HCT116 (cell line): ENCODE results near the gene LONRF3. TPM values are rescaled to one million over a fixed set of nuclear protein-coding genes. Genes with fewer than 3 reads are reported as not detected.

Experiments
- ATAC-seq: fragments of 200-7000 bp; cut with Tn5 transposase; 2 replicates; pipeline ENCODE4 v1.9.1; 2020; ENCODE audit warnings: mild to moderate bottlenecking, moderate library complexity
- BruUV-seq: library from RNA; stranded (reverse); fragments of 400-500 nt; replicated peaks from 2 replicates; lab custom pipeline; 2021; lab: Mats Ljungman, UMichigan
- CTCF ChIA-PET: fragments of 300-600 bp; sonication (Branson Sonifier 250); formaldehyde crosslinking; loops from one replicate; lab custom pipeline; 2021; ENCODE audit warnings: antibody characterized with exemption; lab: Charles Lee
- POLR2A ChIA-PET: fragments of 300-600, 350-600 bp; sonication (Branson Sonifier 250); formaldehyde crosslinking; loops from one replicate; lab custom pipeline; 2021; ENCODE audit warnings: antibody characterized with exemption; lab: Charles Lee
- RAD21 ChIA-PET, 2 experiments: fragments of 300-600 bp; sonication (Branson Sonifier 250); formaldehyde crosslinking; loops; one replicate each; lab custom pipeline; 2023; ENCODE audit warnings: low total read pairs in 2 of 2; ENCODE audit not compliant: uncharacterized antibody in 2 of 2, unreplicated experiment in 2 of 2, low non-redundant PET in 1 of 2; lab: Charles Lee
- DNase-seq: peaks from one replicate; pipeline ENCODE4 v3.0.0-alpha.2; 2010; ENCODE audit warnings: low read depth, low spot score
- H2AFZ ChIP-seq: fragments of 200-600 bp; shearing (Covaris generic), sonication (generic); 2 replicates; pipeline ENCODE4 v1.6.1; 2017; ENCODE audit warnings: low read depth, mixed run types, mixed read lengths, antibody characterized with exemption, low read length; ENCODE audit not compliant: poor library complexity, severe bottlenecking
- H3K27ac ChIP-seq: 2 replicates; pipeline ENCODE4 v1.5.1; 2012; ENCODE audit warnings: low read depth, low read length
- H3K27me3 ChIP-seq: fragments of 200-600 bp; sonication (generic); 2 replicates; pipeline ENCODE4 v1.6.1; 2016; ENCODE audit warnings: mixed run types, low read length, mixed read lengths; ENCODE audit not compliant: insufficient read depth
- H3K36me3 ChIP-seq, 2 experiments: fragments of 200-500 bp in 1 of 2; fragments of 200-600 bp in 1 of 2; sonication (Bioruptor generic) in 1 of 2; sonication (generic) in 1 of 2; 2 replicates each; pipeline versions ENCODE4 v1.5.1 to v1.6.1; 2014 to 2016; ENCODE audit warnings: low read length in 2 of 2, inconsistent platforms in 1 of 2, mixed read lengths in 1 of 2, mixed run types in 1 of 2; ENCODE audit not compliant: insufficient read depth in 2 of 2, control insufficient read depth in 1 of 2
- H3K4me1 ChIP-seq, 2 experiments: fragments of 200-600 bp in 1 of 2; sonication (generic) in 1 of 2; 2 replicates each; pipeline versions ENCODE4 v1.5.1 to v1.6.1; 2012 to 2017; ENCODE audit warnings: low read length in 2 of 2, inconsistent platforms in 1 of 2, mild to moderate bottlenecking in 1 of 2, mixed read lengths in 1 of 2, mixed run types in 1 of 2, moderate library complexity in 1 of 2; ENCODE audit not compliant: insufficient read depth in 2 of 2, control insufficient read depth in 1 of 2
- H3K4me2 ChIP-seq: fragments of 200-600 bp; sonication (generic); 2 replicates; pipeline ENCODE4 v1.6.1; 2017; ENCODE audit warnings: mixed run types, low read length, mixed read lengths
- H3K4me3 ChIP-seq, 2 experiments: fragments of 200-600 bp in 1 of 2; sonication (generic) in 1 of 2; replicated peaks in 1 of 2; 2 replicates each; pipeline ENCODE4 v1.5.1; 2011 to 2016; ENCODE audit warnings: low read length in 2 of 2, control low read depth in 1 of 2, low read depth in 1 of 2, mild to moderate bottlenecking in 1 of 2, mixed read lengths in 1 of 2, mixed run types in 1 of 2
- H3K79me2 ChIP-seq: fragments of 200-600 bp; sonication (generic); 2 replicates; pipeline ENCODE4 v1.6.1; 2017; ENCODE audit warnings: mild to moderate bottlenecking, mixed run types, low read length, moderate library complexity, mixed read lengths; ENCODE audit not compliant: insufficient read depth
- H3K9ac ChIP-seq: fragments of 200-600 bp; sonication (generic); 2 replicates; pipeline ENCODE4 v1.6.1; 2016; ENCODE audit warnings: low read length, mixed read lengths
- H3K9me2 ChIP-seq: fragments of 200-600 bp; sonication (generic), shearing (Covaris generic); 2 replicates; pipeline ENCODE4 v1.6.1; 2017; ENCODE audit warnings: mixed run types, mild to moderate bottlenecking, moderate library complexity; ENCODE audit not compliant: insufficient read depth
- H3K9me3 ChIP-seq, 2 experiments: fragments of 200-500 bp in 1 of 2; fragments of 200-600 bp in 1 of 2; sonication (Bioruptor generic) in 1 of 2; sonication (generic) in 1 of 2; 2 replicates each; pipeline ENCODE4 v1.6.1; 2014 to 2017; ENCODE audit warnings: low read length in 2 of 2, mixed read lengths in 2 of 2, inconsistent platforms in 1 of 2, low read depth in 1 of 2, mild to moderate bottlenecking in 1 of 2, mixed run types in 1 of 2, moderate library complexity in 1 of 2; ENCODE audit not compliant: control insufficient read depth in 1 of 2, insufficient read depth in 1 of 2
- H4K20me1 ChIP-seq: fragments of 200-600 bp; sonication (generic), shearing (Covaris generic); 2 replicates; pipeline ENCODE4 v1.6.1; 2017; ENCODE audit warnings: mixed run types, mild to moderate bottlenecking, moderate library complexity; ENCODE audit not compliant: insufficient read depth
- CBX3 ChIP-seq: IDR thresholded peaks from 2 replicates; pipeline ENCODE4 v1.6.1; 2012; ENCODE audit warnings: low read depth
- CEBPB ChIP-seq: IDR thresholded peaks from 2 replicates; pipeline ENCODE4 v1.6.1; 2012; ENCODE audit warnings: low read depth
- CTCF ChIP-seq, 3 experiments: fragments of 200-600 bp in 1 of 3; sonication (generic) in 1 of 3; IDR thresholded peaks in 2 of 3; conservative IDR thresholded peaks in 1 of 3; 2 replicates each; pipeline ENCODE4 v1.5.1; 2012 to 2017; ENCODE audit warnings: low read depth in 2 of 3, low read length in 2 of 3, antibody characterized with exemption in 1 of 3, borderline replicate concordance in 1 of 3, control low read depth in 1 of 3, mild to moderate bottlenecking in 1 of 3, mixed read lengths in 1 of 3, mixed run types in 1 of 3, moderate library complexity in 1 of 3; ENCODE audit not compliant: insufficient read depth in 1 of 3
- EZH2phosphoT487 ChIP-seq: fragments of 200-600 bp; IDR thresholded peaks from 2 replicates; pipeline ENCODE4 v1.6.1; 2018; ENCODE audit warnings: antibody characterized with exemption, borderline replicate concordance
- FOSL1 ChIP-seq: IDR thresholded peaks from 2 replicates; pipeline ENCODE4 v1.6.1; 2012; ENCODE audit warnings: low read depth
- RAD21 ChIP-seq: IDR thresholded peaks from 2 replicates; pipeline ENCODE4 v1.6.1; 2012; ENCODE audit warnings: low read depth, mild to moderate bottlenecking
- SIN3A ChIP-seq: IDR thresholded peaks from 2 replicates; pipeline ENCODE4 v1.6.1; 2012; ENCODE audit warnings: low read depth
- ZNF274 ChIP-seq: fragments of 200-500 bp; sonication (Bioruptor generic); IDR thresholded peaks from 2 replicates; pipeline ENCODE4 v1.6.1; 2014; ENCODE audit warnings: mild to moderate bottlenecking, low read depth, low read length, inconsistent platforms
- intact Hi-C: fragments of 100-400 bp; cut with micrococcal nuclease; formaldehyde crosslinking; loops from 2 replicates; pipeline ENCODE4 v1.10.0; 2022
- total RNA-seq: library from RNA; stranded (reverse); gene quantifications from one replicate; pipeline ENCODE4 v1.2.1, GENCODE V29; 2021; ENCODE audit not compliant: unreplicated experiment

Gene LONRF3
- total RNA-seq, 1 experiment from 2014 or later, result 3.1 TPM

GRCh38 chrX:119007189-119007770 is 32.9 kb downstream of the LONRF3 start (continued):
- TF ChIP-seq CBX3 (no peak), FOSL1 (no peak), CEBPB (no peak), RAD21 (no peak), EZH2phosphoT487 (no peak)

GRCh38 chrX:119008110-119008744 is 33.8 kb downstream of the LONRF3 start:
- Histone ChIP-seq H3K4me3 (no peak overlapping the region), H3K9ac (no peak overlapping the region), H3K27ac (no peak overlapping the region), H3K79me2 (no peaks in the 10 kb centered on the region), H3K4me2 (no peak overlapping the region), H3K4me1 (no peaks in the 10 kb centered on the region), H3K27me3 (no peaks in the 10 kb centered on the region), H3K9me2 (no peaks in the 10 kb centered on the region), H4K20me1 (no peaks in the 10 kb centered on the region), H2AFZ (no peak overlapping the region), H3K9me3 (no peaks in the 10 kb centered on the region), H3K36me3 (no peaks in the 10 kb centered on the region; a peak in 1 of 4 replicates)
- intact Hi-C loops, result loop anchor here (5.0 kb wide), 1 partner anchor 161 kb away; no protein-coding TSS in a partner anchor
- no TSS peak for BruUV-seq
- ChIA-PET CTCF (interaction anchor here (0.8 kb wide), 2 partner anchors 58 to 161 kb away, joined by 3 to 6 read pairs; no protein-coding TSS in a partner anchor), POLR2A (no interaction called here), RAD21 (no interaction called here)
- ATAC-seq, result peak; percentile 58
- TF ChIP-seq RAD21 (peak; percentile 37; the same call in 1 of the 2 replicates), CTCF (IDR thresholded peaks at IDR 0.05 in 2 of 3, conservative IDR thresholded peaks at IDR 0.05 in 1 of 3; ENCODE audit: borderline replicate concordance in 1 of 3, insufficient read depth in 1 of 3, low read depth in 2 of 3, low read length in 2 of 3) (peak; percentile 34 to 60 (median 51); a peak in 5 of 6 replicates), CBX3 (no peak), SIN3A (no peak), ZNF274 (no peak)
- no peak for DNase-seq
